DMS53 treated with DMSO at 0.1 percent for 48 hours (cell line): Measurements from ENCODE around the gene ERGIC3.
"Not testable (repeated sequence)": the region's sequence is repeated elsewhere in the genome, so short reads cannot be mapped to it uniquely, and the experiment has no call there.

Experiments
- DNase-seq: peaks from one replicate; lab custom pipeline; 2025; ENCODE audit not compliant: unreplicated experiment; lab: John Stamatoyannopoulos, UW

Gene ERGIC3

DNA sequence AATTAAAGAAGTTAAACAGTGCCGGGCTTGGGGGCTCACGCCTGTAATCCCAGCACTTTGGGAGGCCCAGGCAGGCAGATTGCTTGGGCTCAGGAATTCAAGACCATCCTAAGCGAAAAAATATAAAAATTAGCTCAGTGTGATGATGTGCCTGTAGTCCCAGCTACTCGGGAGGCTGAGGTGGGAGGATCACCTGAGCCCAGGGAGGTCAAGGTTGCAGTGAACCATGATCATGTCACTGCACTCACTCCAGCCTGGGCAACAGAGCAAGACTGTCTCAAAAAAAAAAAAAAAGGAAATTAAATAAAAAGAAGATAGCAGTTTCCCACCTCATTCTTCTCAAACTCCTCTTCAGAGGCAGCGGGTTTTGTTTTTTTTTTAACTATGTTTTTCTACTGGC lies 24.1 kb upstream of the ERGIC3 start:
- DNase-seq, result not testable (repeated sequence)

DNA sequence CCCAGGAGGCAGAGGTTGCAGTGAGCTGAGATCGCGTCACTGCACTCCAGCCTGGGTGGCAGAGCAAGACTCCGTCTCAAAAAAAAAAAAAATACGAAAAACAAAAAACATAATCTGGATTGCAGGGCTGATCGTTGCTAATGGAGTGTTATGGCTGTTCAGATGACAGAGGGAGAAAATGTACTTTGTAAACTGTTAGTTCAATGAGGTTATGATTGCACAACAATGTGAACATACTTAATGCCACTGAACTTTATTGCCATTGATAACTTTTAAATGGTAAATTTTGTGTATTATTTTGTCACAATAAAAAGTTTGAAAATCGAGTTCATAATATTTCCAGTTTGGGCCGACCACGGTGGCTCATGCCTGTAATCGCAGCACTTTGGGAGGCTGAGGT lies 22.9 kb upstream of the ERGIC3 start:
- no peak for DNase-seq

DNA sequence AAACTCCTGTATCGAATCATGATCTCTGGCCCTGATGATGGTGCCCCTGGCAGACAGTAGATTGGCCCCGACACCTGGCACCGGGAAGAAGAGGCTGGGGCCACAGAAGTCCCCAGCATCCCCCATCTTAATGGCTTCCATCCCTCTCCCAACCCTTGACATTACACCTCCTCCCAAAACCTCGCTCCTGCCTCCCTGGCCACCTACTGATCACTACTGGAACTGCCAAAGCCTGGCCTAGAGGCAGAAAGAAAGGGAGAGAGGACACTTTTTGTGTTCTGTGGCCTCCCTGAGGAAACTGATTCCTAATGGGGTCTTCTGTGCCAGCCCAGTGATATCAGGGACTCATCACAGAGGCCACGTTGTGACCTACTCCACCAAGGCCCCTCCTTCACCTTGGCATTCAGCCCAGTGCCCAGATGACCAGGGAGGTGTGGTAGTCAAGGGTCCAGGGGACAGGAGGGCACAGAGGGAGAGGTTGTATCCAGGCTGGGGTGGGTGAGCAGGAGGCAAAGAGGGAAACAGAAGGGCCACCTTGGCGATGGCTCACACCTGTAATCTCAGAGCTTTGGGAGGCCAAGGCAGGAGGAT lies 18.5 kb upstream of the ERGIC3 start:
- DNase-seq, result no peak

DNA sequence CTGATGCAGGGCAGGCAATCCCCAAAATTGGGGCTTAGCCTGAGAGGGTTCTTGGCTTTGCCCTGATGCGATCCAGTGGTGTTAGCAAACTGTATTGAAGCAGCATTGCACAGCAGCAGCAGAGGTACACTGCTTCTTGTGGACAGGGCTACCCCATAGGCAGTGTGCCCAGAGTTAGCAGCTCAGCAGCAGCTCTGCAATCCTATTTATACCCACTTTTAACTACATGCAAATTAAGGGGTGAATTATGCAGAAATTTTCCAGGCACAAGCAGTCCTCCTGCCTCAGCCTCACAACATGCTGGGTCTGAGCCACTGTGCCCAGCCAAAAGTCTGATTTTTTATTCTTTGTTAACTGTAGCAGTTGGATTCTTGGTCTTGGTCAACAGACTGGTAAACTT lies 16.2 kb upstream of the ERGIC3 start:
- DNase-seq, result no peak

DNA sequence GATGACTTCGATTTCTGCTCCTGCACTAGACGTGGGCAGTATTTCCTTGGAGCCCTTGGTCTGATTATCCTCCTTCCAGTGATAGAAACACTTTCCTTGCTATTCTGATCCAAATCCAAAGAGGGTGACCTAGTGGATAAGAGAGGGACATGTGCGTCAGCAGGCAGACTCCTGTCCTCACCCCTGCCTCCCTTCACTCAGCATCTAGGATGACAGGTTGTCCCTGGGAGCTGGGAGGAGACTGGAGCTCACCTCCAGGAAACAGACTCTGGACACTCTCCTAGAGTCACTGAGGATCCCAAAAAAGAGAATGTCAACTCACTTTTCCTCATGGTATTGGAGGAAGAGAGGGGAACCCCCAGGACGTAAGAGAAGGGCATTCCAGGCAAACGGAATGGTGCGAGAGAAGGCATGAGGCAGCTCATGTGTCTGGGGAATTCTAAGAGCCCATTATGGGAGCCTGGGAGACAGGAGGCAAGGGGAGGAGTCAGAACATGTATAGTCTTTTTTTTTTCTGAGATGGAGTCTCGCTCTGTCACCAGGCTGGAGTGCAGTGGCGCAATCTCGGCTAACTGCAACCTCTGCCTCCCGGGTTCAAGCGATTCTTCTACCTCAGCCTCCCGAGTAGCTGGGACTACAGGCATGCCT lies 14.6 kb upstream of the ERGIC3 start:
- no peak for DNase-seq

DNA sequence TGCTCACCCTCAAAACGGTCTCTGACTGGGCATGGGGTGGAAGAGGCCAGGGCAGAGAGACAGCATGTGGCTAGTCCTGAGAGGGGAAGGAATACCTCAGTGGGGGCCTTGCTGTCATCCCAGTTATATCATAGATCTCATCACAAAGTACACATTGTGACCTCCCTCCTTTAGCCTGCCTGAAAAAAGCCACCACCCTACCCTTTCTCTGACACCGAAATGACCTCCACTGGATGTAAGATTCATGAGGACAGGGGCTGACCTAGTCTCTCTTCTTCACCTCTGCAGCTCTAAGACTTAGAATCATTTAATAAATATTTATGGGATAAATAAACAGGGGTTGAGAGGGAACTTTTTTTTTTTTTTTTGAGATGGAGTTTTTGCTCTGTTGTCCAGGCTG lies 12.3 kb upstream of the ERGIC3 start, which contains the start of gene C20orf173:
Gene C20orf173, minus strand, starts transcription at position 101 of the 400 bp plus-strand sequence. CDS start 279 bp downstream, outside the sequence.
- no peak for DNase-seq

DNA sequence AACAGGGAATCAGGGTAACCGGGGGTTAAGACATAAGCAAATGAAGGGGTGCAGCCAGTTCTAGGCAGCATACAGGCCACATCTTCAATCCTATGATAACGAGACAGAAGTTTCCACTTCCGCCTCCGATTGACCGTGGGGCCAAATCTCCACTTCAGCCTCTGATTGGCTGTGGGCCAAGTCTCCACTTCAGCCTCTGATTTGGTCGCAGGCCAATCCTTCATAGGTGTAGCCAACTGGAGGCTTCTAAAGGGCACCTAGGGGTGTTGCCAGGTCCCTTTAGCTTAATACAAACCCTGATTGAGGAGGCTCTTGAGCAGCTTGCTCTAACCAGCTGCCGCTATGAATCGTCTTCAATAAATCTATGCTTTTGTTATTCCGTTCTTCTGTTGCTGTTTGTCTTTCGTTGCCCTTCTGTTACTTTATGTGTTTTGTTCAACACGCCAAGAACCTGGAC lies 2.1 kb upstream of the ERGIC3 start:
- peak; percentile 88 for DNase-seq

DNA sequence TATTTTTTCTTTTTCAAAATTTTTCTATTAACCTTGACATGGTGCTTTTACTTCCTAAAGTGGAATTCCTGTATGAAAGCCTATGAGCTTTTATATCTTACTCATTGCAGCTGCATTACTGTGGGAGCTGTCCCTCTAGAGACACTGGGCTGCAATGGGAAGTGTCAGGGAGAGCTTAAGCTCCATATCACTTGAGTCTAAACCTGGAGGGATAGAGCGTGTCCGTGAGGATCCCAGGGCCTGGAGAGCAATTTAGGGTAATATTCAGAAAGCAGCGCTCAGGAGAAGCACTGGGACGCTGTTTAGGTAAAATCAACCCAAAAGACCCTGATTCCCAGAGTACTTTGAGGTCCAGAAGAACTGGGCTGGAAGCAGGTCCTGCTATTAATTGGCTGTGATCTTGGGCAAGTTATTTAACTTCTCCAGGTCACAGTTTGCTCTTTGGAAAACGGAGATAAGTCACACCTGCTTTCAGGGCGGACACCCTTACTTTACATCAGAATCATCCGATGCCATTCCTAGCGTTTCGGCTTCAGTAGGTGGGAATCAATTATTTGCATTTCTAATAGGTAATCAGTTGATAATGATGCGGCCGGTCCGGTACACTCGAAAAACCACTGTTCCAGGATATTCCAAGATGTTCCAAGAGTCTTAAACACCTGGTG lies 628 bp upstream of the ERGIC3 start:
- DNase-seq, result peak; percentile 29

DNA sequence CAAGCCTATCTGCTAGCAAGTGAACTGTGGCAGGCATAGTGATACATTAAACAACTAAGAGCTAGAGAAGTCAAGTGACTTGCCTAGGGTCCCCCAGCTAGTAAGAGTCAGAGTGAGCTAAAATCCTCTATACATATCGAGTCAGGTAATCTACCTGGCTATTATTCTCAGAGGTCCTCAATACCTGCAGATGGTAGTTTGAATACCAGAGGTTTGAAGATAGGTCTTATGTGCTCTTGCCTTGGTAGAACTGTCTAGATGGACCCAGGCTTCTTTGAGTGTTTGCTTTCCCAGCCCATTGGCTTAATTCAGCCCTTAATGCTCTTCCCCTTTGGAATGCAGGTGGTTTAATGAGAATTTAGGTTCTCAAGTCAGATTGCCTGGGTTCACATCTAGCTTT lies 1.1 kb downstream of the ERGIC3 start:
- no peak for DNase-seq

DNA sequence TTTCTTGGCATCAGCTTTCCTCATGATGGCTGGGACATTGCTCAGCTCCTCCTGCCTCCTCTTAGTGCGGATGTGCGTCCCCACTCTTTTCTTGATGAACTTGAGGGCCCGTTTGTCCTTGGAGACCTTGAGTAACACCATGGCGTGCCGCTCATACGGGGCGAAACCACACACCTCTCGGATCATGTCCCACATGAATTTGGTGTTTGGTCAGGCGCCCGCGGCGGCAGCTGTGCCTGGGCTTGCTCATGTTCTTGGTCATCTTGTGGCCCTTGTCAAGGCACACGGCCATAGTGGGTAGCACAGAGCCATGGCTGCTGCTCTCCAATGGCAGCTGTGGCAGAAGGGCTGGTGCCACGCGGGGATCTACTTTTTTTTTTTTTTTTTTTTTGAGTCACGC lies 2.6 kb downstream of the ERGIC3 start:
- no peak for DNase-seq

DNA sequence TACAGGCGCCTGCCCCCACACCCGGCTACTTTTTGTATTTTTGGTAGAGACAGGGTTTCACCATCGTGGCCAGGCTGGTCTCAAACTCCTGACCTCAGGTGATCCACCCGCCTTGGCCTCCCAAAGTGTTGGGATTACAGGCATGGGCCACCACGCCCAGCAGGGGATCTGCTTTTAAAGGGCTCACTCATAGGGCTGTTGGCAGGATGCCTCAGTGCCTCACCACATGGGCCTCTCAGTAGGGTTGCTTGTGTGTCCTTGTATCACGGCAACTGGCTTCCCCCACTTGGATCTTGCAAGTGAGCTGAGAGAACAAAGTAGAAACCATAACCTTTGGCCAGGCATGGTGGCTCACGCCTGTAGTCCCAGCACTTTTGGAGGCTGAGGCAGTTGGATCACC lies 3.1 kb downstream of the ERGIC3 start:
- DNase-seq, result not testable (repeated sequence)

DNA sequence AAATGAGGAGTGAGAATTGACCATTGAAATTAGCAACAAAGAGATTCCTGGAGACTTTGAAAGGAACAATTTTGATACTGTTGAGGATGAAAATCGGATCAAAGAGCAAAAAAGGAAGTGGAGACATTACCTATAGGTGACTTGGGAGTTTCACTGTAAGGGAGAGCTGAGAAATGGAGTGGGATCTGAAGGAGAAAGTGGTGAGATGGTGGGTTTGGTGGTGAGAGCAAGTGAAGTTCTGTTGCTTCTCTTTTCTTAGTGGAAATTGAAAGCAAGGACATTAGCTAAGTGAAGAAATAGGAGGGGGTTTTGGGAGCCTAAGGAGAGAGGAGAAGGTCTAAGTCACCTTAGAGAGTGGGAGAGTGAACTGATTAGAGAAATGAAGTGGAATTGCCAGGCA lies 4.2 kb downstream of the ERGIC3 start:
- DNase-seq, result no peak

DNA sequence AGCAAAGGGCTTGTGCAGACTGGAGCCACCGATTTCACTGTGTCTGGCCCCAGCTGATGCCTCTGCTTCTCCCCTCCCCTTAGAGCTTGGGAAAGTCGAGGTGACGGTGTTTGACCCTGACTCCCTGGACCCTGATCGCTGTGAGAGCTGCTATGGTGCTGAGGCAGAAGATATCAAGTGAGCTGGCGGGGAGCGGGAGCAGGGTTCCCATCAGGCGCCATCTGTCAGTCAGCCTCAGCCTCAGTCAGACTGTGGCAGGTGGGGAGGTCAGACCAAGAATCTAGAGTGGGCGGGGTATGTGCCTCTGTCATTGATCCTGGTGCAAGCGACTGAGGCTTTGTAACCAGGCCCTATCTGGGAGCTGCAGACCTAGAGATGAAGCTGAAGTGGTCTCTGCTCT lies 5.5 kb downstream of the ERGIC3 start:
- DNase-seq, result no peak

DNA sequence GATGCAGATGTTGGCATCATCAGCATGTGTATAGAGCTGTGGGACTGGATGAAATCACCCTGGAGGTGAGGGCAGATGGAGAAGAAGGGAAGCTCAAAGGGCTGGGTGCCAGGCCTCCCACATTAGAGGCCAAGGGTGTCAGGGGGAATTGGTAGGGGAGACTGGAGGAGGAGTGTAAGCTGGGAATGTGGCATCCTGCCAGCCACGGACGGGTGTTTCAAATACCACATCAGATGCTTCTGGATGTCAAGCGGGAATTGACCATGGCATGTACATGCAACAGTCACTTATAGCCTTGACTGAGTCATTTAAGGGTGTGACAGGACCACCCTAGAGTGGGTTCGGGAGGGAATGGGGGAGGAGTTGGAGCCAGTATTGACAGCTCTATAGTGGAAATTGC lies 9.6 kb downstream of the ERGIC3 start:
- no peak for DNase-seq

DNA sequence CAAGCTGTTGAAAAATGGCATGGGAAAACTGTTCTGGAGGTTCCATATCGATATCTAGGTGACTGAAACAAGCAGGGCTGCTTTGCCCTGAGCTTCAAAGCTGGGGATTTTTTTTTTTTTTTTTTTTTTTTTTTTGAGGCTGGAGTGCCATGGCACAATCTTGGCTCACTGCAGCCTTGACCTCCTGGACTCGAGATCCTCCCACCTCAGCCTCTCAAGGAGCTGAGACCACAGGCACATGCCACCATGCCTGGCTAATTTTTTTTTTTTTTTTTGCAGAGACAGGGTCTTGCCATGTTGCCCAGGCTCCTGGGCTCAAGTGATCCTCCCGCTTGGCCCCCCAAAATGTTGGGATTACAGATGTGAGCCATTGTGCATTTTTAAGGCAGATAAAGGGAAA lies 11.0 kb downstream of the ERGIC3 start:
- no peak for DNase-seq

DNA sequence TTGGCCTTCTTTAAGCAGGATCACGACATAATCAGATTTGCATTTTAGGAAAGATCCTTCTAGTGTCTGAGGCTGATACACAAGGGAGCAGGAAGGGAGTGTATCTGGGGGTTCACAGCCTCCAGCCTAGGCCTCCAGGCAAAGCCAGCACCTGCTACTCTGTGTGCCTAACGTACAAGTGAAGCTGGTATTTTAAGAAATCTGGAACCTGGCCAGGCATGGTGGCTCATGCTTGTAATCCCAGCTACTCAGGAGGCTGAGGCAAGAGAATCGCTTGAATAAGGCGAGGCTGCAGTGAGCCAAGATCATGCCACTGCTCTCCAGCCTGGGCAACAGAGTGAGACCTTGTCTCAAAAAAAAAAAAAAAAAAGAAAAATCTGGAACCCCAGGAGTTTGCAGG lies 13.6 kb downstream of the ERGIC3 start:
- DNase-seq, result not testable (repeated sequence)

DNA sequence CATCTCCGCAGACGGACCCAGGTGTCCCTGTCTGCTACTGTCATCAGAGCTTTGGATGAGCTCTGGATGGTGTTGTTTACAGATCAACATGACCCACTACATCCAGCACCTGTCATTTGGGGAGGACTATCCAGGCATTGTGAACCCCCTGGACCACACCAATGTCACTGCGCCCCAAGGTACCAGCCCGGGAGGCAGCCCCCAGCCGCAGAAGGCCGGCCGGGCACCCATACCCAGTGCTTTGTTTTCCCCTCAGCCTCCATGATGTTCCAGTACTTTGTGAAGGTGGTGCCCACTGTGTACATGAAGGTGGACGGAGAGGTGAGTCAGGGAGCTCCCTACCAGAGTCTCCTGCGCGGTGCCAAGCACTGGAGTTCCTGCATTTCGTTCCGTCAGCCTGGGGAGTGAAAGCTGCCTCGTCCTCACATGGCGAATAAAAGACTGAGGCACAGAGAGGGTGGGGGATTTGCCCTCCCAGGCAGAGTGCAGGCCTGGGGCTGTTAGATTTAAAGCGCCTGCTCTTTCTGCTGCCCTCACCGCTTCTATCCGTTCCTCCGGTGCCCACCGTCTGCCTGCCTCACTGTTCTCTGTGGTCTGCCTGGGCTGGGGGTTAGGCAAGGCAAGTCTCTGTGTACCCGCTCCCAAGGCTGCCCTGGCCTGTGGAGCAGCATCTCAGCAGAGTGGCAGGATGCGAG lies 14.2 kb downstream of the ERGIC3 start:
- DNase-seq, result no peak

DNA sequence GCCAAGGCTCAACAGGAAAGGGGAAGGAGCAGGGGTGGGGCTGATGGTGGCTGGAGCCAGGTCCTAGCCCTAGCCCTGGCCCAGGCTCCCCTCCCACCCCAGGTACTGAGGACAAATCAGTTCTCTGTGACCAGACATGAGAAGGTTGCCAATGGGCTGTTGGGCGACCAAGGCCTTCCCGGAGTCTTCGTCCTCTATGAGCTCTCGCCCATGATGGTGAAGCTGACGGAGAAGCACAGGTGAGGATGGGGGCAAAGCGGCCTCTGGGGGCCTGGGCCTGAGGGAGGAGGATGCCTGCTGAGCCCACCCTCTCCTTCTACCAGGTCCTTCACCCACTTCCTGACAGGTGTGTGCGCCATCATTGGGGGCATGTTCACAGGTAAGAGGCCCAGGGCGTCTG lies 15.0 kb downstream of the ERGIC3 start:
- no peak for DNase-seq

DNA sequence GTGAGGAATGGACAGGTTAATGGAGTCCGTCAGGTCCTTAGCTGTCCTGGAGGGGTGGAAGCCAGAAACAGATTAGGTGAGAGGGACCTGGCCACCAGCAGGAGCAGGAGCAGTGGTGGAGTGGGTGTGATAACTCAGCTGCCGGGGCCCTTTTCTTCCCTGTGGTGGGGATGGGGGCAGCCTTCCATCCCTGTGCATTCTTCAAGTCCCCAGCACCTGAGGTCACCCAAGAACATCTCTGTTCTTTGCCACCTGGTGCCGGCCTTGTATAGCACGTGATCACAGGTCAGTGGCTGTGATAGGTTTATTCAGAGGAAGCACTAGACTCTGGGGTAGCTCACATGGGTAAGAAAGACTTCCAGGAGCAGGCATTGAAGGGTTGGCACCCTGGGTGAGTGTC lies 16.6 kb downstream of the ERGIC3 start:
- DNase-seq, result no peak

DNA sequence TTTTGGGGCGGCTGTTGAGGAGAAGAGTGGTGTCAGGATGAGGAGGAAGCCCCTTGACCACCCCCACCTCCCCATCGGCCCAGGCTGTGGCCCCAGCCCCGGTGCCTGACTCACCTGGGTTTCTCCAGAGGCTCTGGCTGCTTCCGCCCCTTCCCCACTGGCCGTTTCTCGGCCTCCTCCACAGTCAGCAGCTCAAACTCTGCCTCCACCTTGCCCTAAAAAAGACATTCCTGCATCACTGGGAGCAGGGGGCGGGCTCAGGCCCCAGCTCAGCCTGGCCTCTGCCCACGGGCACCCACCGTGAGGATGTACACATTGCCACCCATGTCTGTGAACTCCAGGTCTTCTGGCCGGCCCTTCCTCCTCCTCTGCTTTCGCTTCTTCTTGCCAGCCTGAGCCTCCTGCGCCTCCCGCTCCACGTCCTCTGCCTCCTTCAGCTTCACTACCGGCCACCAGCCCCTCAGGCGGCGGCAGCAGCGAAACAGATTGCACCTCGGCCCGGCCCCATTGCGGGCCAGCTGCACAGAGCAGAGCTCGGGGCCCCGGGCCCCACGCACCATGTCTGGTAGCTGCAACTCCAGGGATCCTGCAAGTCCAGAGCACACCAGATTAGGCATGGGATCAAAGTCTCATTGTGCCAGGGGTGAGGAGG lies 17.3 kb downstream of the ERGIC3 start:
- DNase-seq, result no peak

DNA sequence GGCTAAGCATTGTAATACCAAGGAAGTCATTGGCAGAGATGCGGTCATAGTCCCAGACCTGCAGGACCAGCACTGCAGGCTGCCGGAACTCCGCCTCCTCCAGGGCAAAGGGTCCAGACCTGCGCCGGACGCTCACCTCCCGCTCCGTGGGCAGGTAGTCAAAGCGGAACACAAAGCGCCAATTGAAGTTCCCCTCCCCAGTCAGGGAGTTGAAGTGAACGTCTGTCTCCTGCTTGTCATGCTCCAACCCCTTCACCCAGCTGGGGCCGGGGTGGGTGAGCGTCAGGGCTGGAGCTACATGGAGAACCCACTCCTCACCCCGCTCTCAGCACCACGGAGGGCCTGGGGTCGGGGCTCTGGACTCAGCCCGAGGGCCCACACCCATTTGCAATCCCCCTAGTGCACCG lies 18.2 kb downstream of the ERGIC3 start:
- no peak for DNase-seq
